Measurements from ENCODE around the gene RALB. TPM values are rescaled to one million over a fixed set of nuclear protein-coding genes. Genes with fewer than 3 reads are reported as not detected.

RALB gene
- total RNA-seq, 1 experiment from 2014 or later: 24.6 TPM

- Histone ChIP-seq H3K4me1 (ENCODE audit: insufficient read depth, low read length) (no peaks in the 10 kb centered on the region), H3K79me1 (ENCODE audit: insufficient read depth, low read depth, low read length, poor library complexity, severe bottlenecking) (no peaks in the 10 kb centered on the region), H2BK20ac (ENCODE audit: low read depth, low read length, poor library complexity, severe bottlenecking) (no peak overlapping the region), H3K9ac (ENCODE audit: extremely low read depth, insufficient read length, low read length) (no peak overlapping the region), H4K8ac (replicated peaks; ENCODE audit: insufficient read length, low read depth, low read length) (no peak overlapping the region), H3K56ac (ENCODE audit: insufficient read length, low read depth, low read length) (no peak overlapping the region), H4K20me1 (ENCODE audit: control insufficient read depth, insufficient read depth, insufficient read length) (peaks cover 2% of the 10 kb centered on the region), H3K9me3 (ENCODE audit: control insufficient read depth, low read depth, low read length) (no peaks in the 10 kb centered on the region), H3T11ph (ENCODE audit: low read length) (no peak overlapping the region), H2BK15ac (ENCODE audit: low read depth, low read length) (no peak overlapping the region), H2BK120ac (ENCODE audit: low read depth, low read length, poor library complexity, severe bottlenecking) (no peak overlapping the region), H3K18ac (ENCODE audit: insufficient read length, low read depth, low read length) (no peak overlapping the region), H4K91ac (ENCODE audit: insufficient read length, low read depth, low read length) (no peak overlapping the region), H3K23me2 (ENCODE audit: insufficient read length, low read depth, low read length, poor library complexity, severe bottlenecking) (peaks cover 4% of the 10 kb centered on the region), H2AFZ (ENCODE audit: low read length) (no peak overlapping the region), H3K14ac (ENCODE audit: insufficient read depth, low read length) (no peak overlapping the region; the same call in 1 of the 2 replicates), H2BK12ac (ENCODE audit: insufficient read length, low read depth, low read length) (no peak overlapping the region), H3K79me2 (ENCODE audit: insufficient read depth, low read length) (no peaks in the 10 kb centered on the region), H3K23ac (ENCODE audit: insufficient read length, low read depth, low read length) (no peak overlapping the region), H2BK5ac (ENCODE audit: insufficient read length, low read length) (no peak overlapping the region), H3K27me3 (ENCODE audit: insufficient read depth, low read length) (peaks cover 6% of the 10 kb centered on the region; the same call in 1 of the 2 replicates), H3K4ac (ENCODE audit: low read depth, low read length) (no peak overlapping the region), H4K5ac (ENCODE audit: insufficient read length, low read depth, low read length) (no peak overlapping the region), H3K27ac (ENCODE audit: insufficient read length, low read depth, low read length) (no peak overlapping the region), H3K4me2 (ENCODE audit: insufficient read depth, insufficient read length, low read length) (no peak overlapping the region), H2AK5ac (ENCODE audit: insufficient read length, low read length) (no peak overlapping the region)
- no peak overlapping the region for H3K27ac Mint-ChIP-seq
- no CpG with 5 or more reads among the region's 19 CpGs for WGBS (ENCODE audit: extremely low coverage, insufficient read length, low lambda C conversion rate)
- no peak overlapping the region; a peak in 1 of 5 replicates for H3K4me3 Mint-ChIP-seq
- peaks cover 22 to 46% of the 10 kb centered on the region in 2 experiments for H3K4me1 Mint-ChIP-seq
- TF ChIP-seq CTCF (conservative IDR thresholded peaks at IDR 0.05): no peak
- H3K27me3 Mint-ChIP-seq (ENCODE audit: low read depth): peaks cover 78% of the 10 kb centered on the region
- no peak for DNase-seq
- no peaks in the 10 kb centered on the region; a peak in 2 of 5 replicates for H3K9me3 Mint-ChIP-seq
- no peaks in the 10 kb centered on the region; a peak in 1 of 7 replicates for H3K36me3 Mint-ChIP-seq (ENCODE audit: insufficient read depth in 1 of 3, low read depth in 3 of 3)
Observed at GRCh38 chr2:120314690-120315366, 62.2 kb downstream of the RALB start.

Data from H9 (cell line).